ENCODE measurements around the gene SEC11A. TPM values are rescaled to one million over a fixed set of nuclear protein-coding genes. Genes with fewer than 3 reads are reported as not detected.
"Not testable (repeated sequence)": the region's sequence is repeated elsewhere in the genome, so short reads cannot be mapped to it uniquely, and the experiment has no call there.

SEC11A gene
- total and polyA plus RNA-seq, 2 donors, result 120 to 158 TPM

GRCh38 chr15:84759018-84759417, 43.1 kb upstream of the SEC11A start:
- peaks cover 24 to 32% of the 10 kb centered on the region in 2 donors for H3K4me1 ChIP-seq (ENCODE audit: control insufficient read depth in 2 of 2, insufficient read depth in 2 of 2, low read length in 2 of 2)
- WGBS, result 93% methylated on average over 1 of the region's 1 CpG
- DNase-seq (ENCODE audit: low read depth in 6 of 9, low spot score in 9 of 9), result no peak

GRCh38 chr15:84755736-84756527, 40.0 kb upstream of the SEC11A start:
- no peak overlapping the region for H3K4me3 ChIP-seq (ENCODE audit: low read length in 2 of 2)
- H3K9me3 ChIP-seq (ENCODE audit: control insufficient read depth in 2 of 2, insufficient read depth in 1 of 2, low read length in 1 of 2), result no peaks in the 10 kb centered on the region
- peaks cover 9 to 13% of the 10 kb centered on the region in 2 donors for H3K36me3 ChIP-seq (ENCODE audit: control insufficient read depth in 2 of 2, insufficient read depth in 2 of 2, low read length in 1 of 2)
- DNase-seq (ENCODE audit: low read depth in 6 of 9, low spot score in 9 of 9), result no peak
- H3K27ac ChIP-seq (ENCODE audit: low read depth in 1 of 2, low read length in 1 of 2), result no peak overlapping the region
- 93% methylated on average over 1 of the region's 1 CpG for WGBS
- H3K27me3 ChIP-seq (ENCODE audit: control insufficient read depth in 2 of 2, insufficient read depth in 1 of 2, low read length in 1 of 2), result no peaks in the 10 kb centered on the region
- peaks cover 16% of the 10 kb centered on the region in 2 donors for H3K4me1 ChIP-seq (ENCODE audit: control insufficient read depth in 2 of 2, insufficient read depth in 2 of 2, low read length in 2 of 2)

More at GRCh38 chr15:84759018-84759417, 43.1 kb upstream of the SEC11A start:
- H3K27ac ChIP-seq (ENCODE audit: low read depth in 1 of 2, low read length in 1 of 2), result no peak overlapping the region
- H3K36me3 ChIP-seq (ENCODE audit: control insufficient read depth in 2 of 2, insufficient read depth in 2 of 2, low read length in 1 of 2), result peaks cover under 1 to 10% of the 10 kb centered on the region in 2 donors
- H3K27me3 ChIP-seq (ENCODE audit: control insufficient read depth in 2 of 2, insufficient read depth in 1 of 2, low read length in 1 of 2), result no peaks in the 10 kb centered on the region
- H3K9me3 ChIP-seq (ENCODE audit: control insufficient read depth in 2 of 2, insufficient read depth in 1 of 2, low read length in 1 of 2), result no peaks in the 10 kb centered on the region
- no peak overlapping the region for H3K4me3 ChIP-seq (ENCODE audit: low read length in 2 of 2)

GRCh38 chr15:84754889-84755288, 39.0 kb upstream of the SEC11A start:
- DNase-seq (ENCODE audit: low read depth in 6 of 9, low spot score in 9 of 9); H3K27ac ChIP-seq (ENCODE audit: low read depth in 1 of 2, low read length in 1 of 2); H3K4me3 ChIP-seq (ENCODE audit: low read length in 2 of 2); H3K9me3 ChIP-seq (ENCODE audit: control insufficient read depth in 2 of 2, insufficient read depth in 1 of 2, low read length in 1 of 2); H3K27me3 ChIP-seq (ENCODE audit: control insufficient read depth in 2 of 2, insufficient read depth in 1 of 2, low read length in 1 of 2): not testable (repeated sequence)
- Histone ChIP-seq H3K4me1 (ENCODE audit: control insufficient read depth in 2 of 2, insufficient read depth in 2 of 2, low read length in 2 of 2) (peaks cover 15 to 20% of the 10 kb centered on the region in 2 donors), H3K36me3 (ENCODE audit: control insufficient read depth in 2 of 2, insufficient read depth in 2 of 2, low read length in 1 of 2) (peaks cover 9 to 13% of the 10 kb centered on the region in 2 donors)
- 96% methylated on average over 4 of the region's 4 CpGs for WGBS

GRCh38 chr15:84752700-84753099, 36.8 kb upstream of the SEC11A start:
- no peak overlapping the region for H3K4me3 ChIP-seq (ENCODE audit: low read length in 2 of 2)
- H3K27ac ChIP-seq (ENCODE audit: low read depth in 1 of 2, low read length in 1 of 2), result no peak overlapping the region
- 93% methylated on average over 3 of the region's 3 CpGs for WGBS
- peaks cover 0 to 2% of the 10 kb centered on the region in 2 donors for H3K9me3 ChIP-seq (ENCODE audit: control insufficient read depth in 2 of 2, insufficient read depth in 1 of 2, low read length in 1 of 2)
- DNase-seq (ENCODE audit: low read depth in 6 of 9, low spot score in 9 of 9), result no peak
- H3K36me3 ChIP-seq (ENCODE audit: control insufficient read depth in 2 of 2, insufficient read depth in 2 of 2, low read length in 1 of 2), result peaks cover 9 to 13% of the 10 kb centered on the region in 2 donors
- H3K4me1 ChIP-seq (ENCODE audit: control insufficient read depth in 2 of 2, insufficient read depth in 2 of 2, low read length in 2 of 2), result peaks cover 15 to 23% of the 10 kb centered on the region in 2 donors
- H3K27me3 ChIP-seq (ENCODE audit: control insufficient read depth in 2 of 2, insufficient read depth in 1 of 2, low read length in 1 of 2), result no peaks in the 10 kb centered on the region

GRCh38 chr15:84752195-84752594, 36.3 kb upstream of the SEC11A start:
- peaks cover 0 to 7% of the 10 kb centered on the region in 2 donors for H3K9me3 ChIP-seq (ENCODE audit: control insufficient read depth in 2 of 2, insufficient read depth in 1 of 2, low read length in 1 of 2)
- peaks cover 18 to 28% of the 10 kb centered on the region in 2 donors for H3K4me1 ChIP-seq (ENCODE audit: control insufficient read depth in 2 of 2, insufficient read depth in 2 of 2, low read length in 2 of 2)
- 97% methylated on average over 1 of the region's 1 CpG for WGBS
- H3K4me3 ChIP-seq (ENCODE audit: low read length in 2 of 2), result no peak overlapping the region
- H3K27me3 ChIP-seq (ENCODE audit: control insufficient read depth in 2 of 2, insufficient read depth in 1 of 2, low read length in 1 of 2), result no peaks in the 10 kb centered on the region
- peaks cover 9 to 13% of the 10 kb centered on the region in 2 donors for H3K36me3 ChIP-seq (ENCODE audit: control insufficient read depth in 2 of 2, insufficient read depth in 2 of 2, low read length in 1 of 2)
- DNase-seq (ENCODE audit: low read depth in 6 of 9, low spot score in 9 of 9), result no peak
- no peak overlapping the region for H3K27ac ChIP-seq (ENCODE audit: low read depth in 1 of 2, low read length in 1 of 2)

GRCh38 chr15:84751721-84752120, 35.8 kb upstream of the SEC11A start:
- peaks cover 18 to 32% of the 10 kb centered on the region in 2 donors for H3K4me1 ChIP-seq (ENCODE audit: control insufficient read depth in 2 of 2, insufficient read depth in 2 of 2, low read length in 2 of 2)

GRCh38 chr15:84750583-84751092, 34.7 kb upstream of the SEC11A start:
- H3K27me3 ChIP-seq (ENCODE audit: control insufficient read depth in 2 of 2, insufficient read depth in 1 of 2, low read length in 1 of 2), result no peaks in the 10 kb centered on the region
- peaks cover 20 to 32% of the 10 kb centered on the region in 2 donors for H3K4me1 ChIP-seq (ENCODE audit: control insufficient read depth in 2 of 2, insufficient read depth in 2 of 2, low read length in 2 of 2)
- 24% methylated on average over 2 of the region's 2 CpGs for WGBS
- peak in 1 of 9 donors; percentile 41 for DNase-seq (ENCODE audit: low read depth in 6 of 9, low spot score in 9 of 9)
- peaks cover 9 to 10% of the 10 kb centered on the region in 2 donors for H3K36me3 ChIP-seq (ENCODE audit: control insufficient read depth in 2 of 2, insufficient read depth in 2 of 2, low read length in 1 of 2)
- H3K9me3 ChIP-seq (ENCODE audit: control insufficient read depth in 2 of 2, insufficient read depth in 1 of 2, low read length in 1 of 2), result peaks cover 0 to 7% of the 10 kb centered on the region in 2 donors
- H3K27ac ChIP-seq (ENCODE audit: low read depth in 1 of 2, low read length in 1 of 2), result peak overlapping the region in 1 of 2 donors; percentile 7
- peak overlapping the region; percentile 17 to 34 for H3K4me3 ChIP-seq (ENCODE audit: low read length in 2 of 2)

More at GRCh38 chr15:84751721-84752120, 35.8 kb upstream of the SEC11A start:
- WGBS, result 96% methylated on average over 6 of the region's 6 CpGs
- not testable (repeated sequence) for H3K4me3 ChIP-seq (ENCODE audit: low read length in 2 of 2); DNase-seq (ENCODE audit: low read depth in 6 of 9, low spot score in 9 of 9); H3K27me3 ChIP-seq (ENCODE audit: control insufficient read depth in 2 of 2, insufficient read depth in 1 of 2, low read length in 1 of 2); H3K9me3 ChIP-seq (ENCODE audit: control insufficient read depth in 2 of 2, insufficient read depth in 1 of 2, low read length in 1 of 2); H3K27ac ChIP-seq (ENCODE audit: low read depth in 1 of 2, low read length in 1 of 2)
- peaks cover 9 to 13% of the 10 kb centered on the region in 2 donors for H3K36me3 ChIP-seq (ENCODE audit: control insufficient read depth in 2 of 2, insufficient read depth in 2 of 2, low read length in 1 of 2)

GRCh38 chr15:84749111-84749991, 33.4 kb upstream of the SEC11A start:
- DNase-seq (ENCODE audit: low read depth in 6 of 9, low spot score in 9 of 9), result peak in 3 of 9 donors; percentile 33 to 61 (median 44)
- peaks cover 19 to 30% of the 10 kb centered on the region in 2 donors for H3K4me1 ChIP-seq (ENCODE audit: control insufficient read depth in 2 of 2, insufficient read depth in 2 of 2, low read length in 2 of 2)
- 8% methylated on average over 15 of the region's 15 CpGs for WGBS
- H3K9me3 ChIP-seq (ENCODE audit: control insufficient read depth in 2 of 2, insufficient read depth in 1 of 2, low read length in 1 of 2), result peaks cover 0 to 7% of the 10 kb centered on the region in 2 donors
- H3K27ac ChIP-seq (ENCODE audit: low read depth in 1 of 2, low read length in 1 of 2), result peak overlapping the region; percentile 70 to 96
- peaks cover 6 to 9% of the 10 kb centered on the region in 2 donors for H3K36me3 ChIP-seq (ENCODE audit: control insufficient read depth in 2 of 2, insufficient read depth in 2 of 2, low read length in 1 of 2)
- H3K4me3 ChIP-seq (ENCODE audit: low read length in 2 of 2), result peak overlapping the region; percentile 92 to 99
- no peaks in the 10 kb centered on the region for H3K27me3 ChIP-seq (ENCODE audit: control insufficient read depth in 2 of 2, insufficient read depth in 1 of 2, low read length in 1 of 2)
